Fibroblast of the aortic adventitia (primary cell): ENCODE results near the gene MANBA. TPM values are rescaled to one million over a fixed set of nuclear protein-coding genes. Genes with fewer than 3 reads are reported as not detected.

Experiments used
- DNase-seq: peaks from one replicate; pipeline ENCODE4 v3.0.0-alpha.2; 2010; ENCODE audit warnings: low read depth
- H3K4me3 ChIP-seq: 2 replicates; pipeline ENCODE4 v1.5.1; 2011; ENCODE audit warnings: low read depth, mild to moderate bottlenecking, control low read depth, low read length, moderate library complexity
- total RNA-seq: library from RNA; depleted of rRNA; stranded (reverse); fragments of >200 nt; gene quantifications from 2 replicates; pipeline ENCODE4 v1.2.3, GENCODE V29; 2012; ENCODE audit warnings: low replicate concordance
- TF ChIP-seq, protein P1 (sequence below): IDR thresholded peaks from 2 replicates; pipeline ENCODE4 v1.5.1; 2011; ENCODE audit warnings: mild to moderate bottlenecking, low read length, control low read depth, inconsistent platforms; ENCODE audit not compliant: insufficient read depth

Gene MANBA
- total RNA-seq, 1 donor = 32.1 TPM

DNA sequence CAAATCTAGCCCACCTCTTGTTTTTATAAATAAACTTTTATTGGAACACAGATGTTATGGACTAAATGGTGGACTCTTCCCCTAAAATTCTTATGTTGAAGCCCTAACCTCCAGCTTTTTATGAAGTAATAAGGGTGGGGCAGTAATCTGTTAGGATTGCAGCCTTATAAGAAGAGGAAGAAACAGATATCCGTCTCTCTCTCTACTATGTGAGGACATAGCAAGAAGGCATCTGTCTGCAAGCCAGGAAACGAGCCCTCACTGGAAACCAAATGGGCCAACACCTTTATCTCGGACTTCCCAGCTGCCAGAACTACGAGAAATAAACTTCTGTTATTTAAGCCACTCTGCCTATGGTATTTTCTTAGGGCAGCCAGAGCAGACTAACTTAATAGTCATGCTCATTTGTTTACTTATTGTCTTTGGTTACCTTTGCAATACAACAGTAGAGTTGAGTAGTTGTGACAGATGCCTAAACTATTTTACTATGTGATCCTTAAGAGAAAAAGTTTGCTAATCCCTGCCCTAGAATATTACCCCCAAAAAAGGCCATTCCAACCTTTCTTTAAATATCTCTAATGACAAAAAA lies 67.4 kb downstream of the MANBA start:
- no peak for DNase-seq
- TF ChIP-seq, protein P1, sequence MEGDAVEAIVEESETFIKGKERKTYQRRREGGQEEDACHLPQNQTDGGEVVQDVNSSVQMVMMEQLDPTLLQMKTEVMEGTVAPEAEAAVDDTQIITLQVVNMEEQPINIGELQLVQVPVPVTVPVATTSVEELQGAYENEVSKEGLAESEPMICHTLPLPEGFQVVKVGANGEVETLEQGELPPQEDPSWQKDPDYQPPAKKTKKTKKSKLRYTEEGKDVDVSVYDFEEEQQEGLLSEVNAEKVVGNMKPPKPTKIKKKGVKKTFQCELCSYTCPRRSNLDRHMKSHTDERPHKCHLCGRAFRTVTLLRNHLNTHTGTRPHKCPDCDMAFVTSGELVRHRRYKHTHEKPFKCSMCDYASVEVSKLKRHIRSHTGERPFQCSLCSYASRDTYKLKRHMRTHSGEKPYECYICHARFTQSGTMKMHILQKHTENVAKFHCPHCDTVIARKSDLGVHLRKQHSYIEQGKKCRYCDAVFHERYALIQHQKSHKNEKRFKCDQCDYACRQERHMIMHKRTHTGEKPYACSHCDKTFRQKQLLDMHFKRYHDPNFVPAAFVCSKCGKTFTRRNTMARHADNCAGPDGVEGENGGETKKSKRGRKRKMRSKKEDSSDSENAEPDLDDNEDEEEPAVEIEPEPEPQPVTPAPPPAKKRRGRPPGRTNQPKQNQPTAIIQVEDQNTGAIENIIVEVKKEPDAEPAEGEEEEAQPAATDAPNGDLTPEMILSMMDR = no peak
- no peak overlapping the region for H3K4me3 ChIP-seq

DNA sequence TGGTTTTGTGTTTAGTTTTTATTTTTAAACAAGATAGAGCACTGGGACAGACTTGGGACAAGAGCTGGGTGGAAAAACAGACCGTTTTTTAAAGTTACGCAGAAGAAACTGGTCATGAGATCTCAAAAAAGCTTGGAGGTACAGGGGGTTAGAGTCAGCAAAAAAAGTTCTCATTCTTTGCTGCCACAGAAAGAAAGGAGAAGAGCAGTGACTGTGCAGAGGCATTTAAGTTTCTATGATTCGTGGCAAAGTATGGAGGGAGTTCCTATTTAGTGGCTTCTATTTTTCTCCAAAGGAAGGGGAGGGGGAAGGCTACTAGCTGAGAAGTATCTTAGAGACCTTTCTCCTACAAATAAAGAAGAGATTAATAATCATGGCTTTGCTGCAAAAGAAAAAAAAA lies 68.3 kb downstream of the MANBA start:
- TF ChIP-seq, protein P1 = no peak
- DNase-seq = no peak
- H3K4me3 ChIP-seq = no peak overlapping the region

DNA sequence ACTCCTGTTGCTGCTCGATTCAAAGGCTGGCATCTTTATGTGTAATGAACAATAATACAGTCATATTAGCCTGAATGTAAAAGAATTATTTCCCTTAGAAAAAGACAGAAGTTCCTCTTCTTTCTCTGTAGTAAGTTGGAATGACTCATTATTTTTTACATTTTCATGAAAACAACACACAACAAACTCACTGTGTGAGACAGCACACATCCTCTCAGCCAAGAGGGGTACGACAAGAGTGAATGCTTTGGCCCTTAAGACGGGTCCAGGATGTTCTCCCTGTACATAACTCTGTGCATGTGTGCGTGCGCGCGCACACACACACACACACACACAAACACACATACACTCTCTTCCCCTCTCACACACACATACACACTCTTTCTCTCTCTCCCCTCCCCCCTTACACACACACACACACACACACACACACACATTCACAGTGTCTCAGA lies 72.8 kb downstream of the MANBA start:
- DNase-seq = no peak
- TF ChIP-seq, protein P1 = no peak
- no peak overlapping the region for H3K4me3 ChIP-seq

DNA sequence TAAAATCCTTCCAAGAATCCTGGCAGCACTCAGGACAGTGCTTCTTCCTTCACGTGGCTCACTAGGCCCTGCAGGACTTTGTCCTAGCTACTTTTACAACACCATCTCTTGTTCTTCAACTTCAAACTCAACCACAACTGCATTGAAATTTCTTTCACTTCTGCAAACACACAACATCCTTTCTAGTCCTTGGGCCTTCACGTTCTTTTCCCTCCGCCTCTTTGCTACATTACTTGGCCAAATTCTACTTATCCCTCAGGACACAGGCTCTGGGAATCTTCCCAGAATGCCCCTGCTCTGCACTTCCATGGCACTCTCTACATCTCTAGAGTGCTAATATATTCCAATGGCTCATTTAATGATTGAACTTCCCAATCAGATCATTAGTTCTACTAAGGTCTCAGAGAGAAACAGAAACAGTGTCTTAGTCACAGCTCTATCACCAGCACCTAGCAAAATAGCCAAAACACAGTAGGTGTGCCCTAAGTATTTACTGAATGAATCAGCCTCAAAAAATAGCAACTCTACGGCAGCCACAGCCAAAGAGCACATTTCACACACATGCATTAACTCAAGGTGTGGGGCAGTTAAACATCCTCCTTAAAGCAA lies 73.3 kb downstream of the MANBA start:
- peak; percentile 64 for DNase-seq
- no peak overlapping the region for H3K4me3 ChIP-seq
- TF ChIP-seq, protein P1 = no peak

DNA sequence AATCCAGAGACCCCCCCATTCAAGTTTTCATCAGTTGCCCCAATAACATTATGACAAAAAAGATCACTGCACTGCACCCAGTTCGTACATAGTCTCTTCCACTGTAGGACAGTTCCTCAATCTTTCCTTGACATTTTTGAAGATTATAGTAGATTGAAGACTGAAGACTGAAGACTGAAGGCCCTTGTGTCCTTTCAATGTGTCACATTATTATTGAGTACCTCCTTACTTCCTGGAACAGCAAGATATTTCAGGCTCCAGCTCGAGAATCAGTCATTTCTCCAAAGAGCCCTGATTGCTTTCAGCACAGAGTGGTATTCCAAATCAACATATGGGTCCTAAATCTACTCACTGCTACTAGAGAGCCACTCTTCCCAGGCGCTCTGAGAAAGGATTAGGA lies 75.0 kb downstream of the MANBA start:
- TF ChIP-seq, protein P1 = no peak
- H3K4me3 ChIP-seq = no peak overlapping the region
- DNase-seq = no peak

DNA sequence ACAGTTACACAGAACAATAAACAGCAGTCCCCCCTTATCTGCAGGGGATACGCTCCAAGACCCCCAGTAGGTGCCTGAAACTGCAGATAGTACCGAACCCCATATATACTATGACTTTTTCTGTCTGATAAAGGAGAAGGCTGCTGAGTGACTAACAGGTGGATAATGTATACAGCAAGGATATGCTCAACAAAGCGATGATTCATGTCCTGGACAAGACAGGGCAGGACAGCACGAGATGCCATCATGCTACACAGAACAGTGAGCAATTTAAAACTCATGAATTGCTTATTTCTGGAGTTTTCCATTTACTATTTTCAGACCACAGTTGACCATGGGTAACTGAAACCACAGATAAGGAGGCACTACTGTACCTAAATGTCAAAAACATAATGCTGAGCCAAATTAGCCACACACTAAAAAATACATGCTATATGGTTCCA lies 76.1 kb downstream of the MANBA start:
- TF ChIP-seq, protein P1 = no peak
- H3K4me3 ChIP-seq = no peak overlapping the region
- peak; percentile 58 for DNase-seq
